Sigmoid colon (tissue), 4 donors: ENCODE data around the gene MGMT.

Experiments used
- CTCF ChIP-seq, 4 experiments: fragments of 450-650 bp in 3 of 4; fragments of 200-600 bp in 1 of 4; IDR thresholded peaks; one replicate each; pipeline ENCODE4 v1.5.1; 2016 to 2019; ENCODE audit warnings: antibody characterized with exemption in 4 of 4, mild to moderate bottlenecking in 3 of 4, moderate library complexity in 2 of 4
- POLR2AphosphoS5 ChIP-seq, 4 donors: sonication (generic); formaldehyde crosslinking; IDR thresholded peaks; one replicate each; pipeline ENCODE4 v1.6.1; 2017; ENCODE audit warnings: antibody characterized with exemption in 4 of 4

DNA sequence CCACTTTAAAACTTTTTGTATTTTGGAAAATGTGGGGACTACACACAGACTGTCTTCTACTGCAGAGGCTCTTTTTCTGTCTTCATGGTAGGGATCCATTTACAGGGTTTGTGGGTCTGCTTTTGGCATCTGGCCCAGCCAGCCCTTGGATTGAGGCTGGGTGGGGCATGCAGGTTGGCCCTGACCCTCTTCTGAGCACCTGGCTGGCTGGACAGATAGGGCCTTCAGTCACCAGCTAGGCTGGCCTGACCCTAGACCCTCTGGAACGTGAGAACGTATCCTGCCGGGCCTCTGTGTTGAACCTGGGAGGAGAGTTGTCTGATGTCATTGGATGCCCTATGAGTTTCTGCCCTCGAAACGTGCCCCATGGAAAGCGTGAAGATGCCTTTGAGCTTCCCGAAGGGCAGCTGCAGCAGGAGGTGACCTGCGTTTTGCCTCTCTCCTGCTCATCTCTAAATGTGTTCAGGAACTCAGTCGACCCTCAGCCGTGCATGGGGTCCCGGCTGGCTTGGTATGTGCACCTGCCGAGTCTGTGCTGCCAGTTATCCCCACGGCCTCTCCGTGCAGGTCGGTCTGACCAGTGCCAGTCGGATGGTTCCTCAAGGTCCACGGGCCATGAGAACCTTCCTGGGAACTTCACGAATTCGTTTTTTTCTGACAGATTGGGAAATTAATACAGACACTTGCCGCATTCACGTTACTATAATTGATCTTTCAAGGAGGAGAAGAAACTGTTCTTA is 74.9 kb downstream of the MGMT start:
- TF ChIP-seq CTCF (IDR thresholded peaks at IDR 0.05) (no peak), POLR2AphosphoS5 (IDR thresholded peaks at IDR 0.05) (no peak)
